AG09319 (cell line): ENCODE data around the gene GALNS.

ENCODE experiments used
- DNase-seq: peaks from one replicate; pipeline ENCODE4 v3.0.0-alpha.2; 2010; ENCODE audit warnings: low read depth; ENCODE audit errors: extremely low read depth
- TF ChIP-seq, protein P1 (sequence below): IDR thresholded peaks from 2 replicates; pipeline ENCODE4 v1.5.1; 2011; ENCODE audit warnings: low read depth, mild to moderate bottlenecking, inconsistent platforms, low read length, moderate library complexity

The GALNS gene

DNA sequence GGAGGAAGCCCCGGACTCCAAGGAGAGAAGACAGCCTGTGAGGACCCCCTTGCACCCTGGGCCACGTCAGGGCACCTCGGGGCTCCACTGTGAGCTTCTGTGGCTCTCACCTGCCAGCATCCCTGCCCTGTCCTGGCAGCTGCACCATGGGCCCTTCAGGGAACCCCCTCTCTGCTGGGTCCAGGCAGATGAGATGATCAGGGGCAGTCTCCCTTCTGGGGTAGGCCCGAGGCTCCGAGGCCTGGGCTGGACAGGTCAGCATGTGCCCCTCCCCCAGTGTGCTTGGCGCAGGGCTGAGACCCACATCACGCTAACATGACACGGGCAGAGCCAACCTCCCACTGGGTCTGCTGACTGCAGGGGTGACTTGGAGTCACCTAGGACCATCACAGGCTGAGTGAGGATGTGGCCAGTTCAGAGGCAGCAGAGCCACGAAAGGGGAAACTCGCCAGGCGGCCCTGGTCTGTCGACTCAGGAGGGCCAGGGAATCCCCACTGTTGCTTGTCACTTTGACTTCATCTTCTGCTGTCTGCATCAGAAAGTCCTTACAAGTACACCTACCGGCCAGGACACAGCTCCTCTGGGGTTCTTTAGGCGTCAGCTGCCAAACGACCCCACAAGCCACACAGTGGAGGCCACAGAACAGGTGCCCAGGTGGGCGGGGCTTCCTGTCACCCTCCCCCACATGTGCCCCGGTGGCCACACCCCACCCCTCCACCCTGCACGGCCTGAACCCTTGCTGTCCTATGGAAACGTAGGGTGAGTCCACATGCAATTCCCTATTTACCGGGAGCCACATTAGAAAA, 2.2 kb downstream of the GALNS start:
- TF ChIP-seq, protein P1, sequence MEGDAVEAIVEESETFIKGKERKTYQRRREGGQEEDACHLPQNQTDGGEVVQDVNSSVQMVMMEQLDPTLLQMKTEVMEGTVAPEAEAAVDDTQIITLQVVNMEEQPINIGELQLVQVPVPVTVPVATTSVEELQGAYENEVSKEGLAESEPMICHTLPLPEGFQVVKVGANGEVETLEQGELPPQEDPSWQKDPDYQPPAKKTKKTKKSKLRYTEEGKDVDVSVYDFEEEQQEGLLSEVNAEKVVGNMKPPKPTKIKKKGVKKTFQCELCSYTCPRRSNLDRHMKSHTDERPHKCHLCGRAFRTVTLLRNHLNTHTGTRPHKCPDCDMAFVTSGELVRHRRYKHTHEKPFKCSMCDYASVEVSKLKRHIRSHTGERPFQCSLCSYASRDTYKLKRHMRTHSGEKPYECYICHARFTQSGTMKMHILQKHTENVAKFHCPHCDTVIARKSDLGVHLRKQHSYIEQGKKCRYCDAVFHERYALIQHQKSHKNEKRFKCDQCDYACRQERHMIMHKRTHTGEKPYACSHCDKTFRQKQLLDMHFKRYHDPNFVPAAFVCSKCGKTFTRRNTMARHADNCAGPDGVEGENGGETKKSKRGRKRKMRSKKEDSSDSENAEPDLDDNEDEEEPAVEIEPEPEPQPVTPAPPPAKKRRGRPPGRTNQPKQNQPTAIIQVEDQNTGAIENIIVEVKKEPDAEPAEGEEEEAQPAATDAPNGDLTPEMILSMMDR, result no peak
- DNase-seq, result no peak

- TF ChIP-seq, protein P1, result no peak
- DNase-seq, result no peak
Measured at GRCh38 chr16:88853325-88853941, 3.3 kb downstream of the GALNS start.

DNA sequence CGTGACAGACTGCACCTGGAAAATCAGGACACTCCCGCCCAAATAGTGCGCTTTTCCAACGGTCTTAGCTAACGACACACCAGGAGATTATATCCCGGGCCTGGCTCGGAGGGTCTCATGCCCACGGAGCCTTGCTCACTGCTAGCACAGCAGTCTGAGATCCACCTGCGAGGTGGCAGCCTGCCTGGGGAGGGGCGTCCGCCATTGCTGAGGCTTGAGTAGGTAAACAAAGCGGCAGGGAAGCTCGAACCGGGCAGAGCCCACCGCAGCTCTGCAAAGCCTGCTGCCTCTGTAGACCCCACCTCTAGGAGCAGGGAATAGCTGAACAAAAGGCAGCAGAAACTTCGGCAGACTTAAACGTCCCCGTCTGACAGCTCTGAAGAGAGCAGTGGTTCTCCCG, 5.1 kb downstream of the GALNS start:
- TF ChIP-seq, protein P1, result no peak
- no peak for DNase-seq

DNA sequence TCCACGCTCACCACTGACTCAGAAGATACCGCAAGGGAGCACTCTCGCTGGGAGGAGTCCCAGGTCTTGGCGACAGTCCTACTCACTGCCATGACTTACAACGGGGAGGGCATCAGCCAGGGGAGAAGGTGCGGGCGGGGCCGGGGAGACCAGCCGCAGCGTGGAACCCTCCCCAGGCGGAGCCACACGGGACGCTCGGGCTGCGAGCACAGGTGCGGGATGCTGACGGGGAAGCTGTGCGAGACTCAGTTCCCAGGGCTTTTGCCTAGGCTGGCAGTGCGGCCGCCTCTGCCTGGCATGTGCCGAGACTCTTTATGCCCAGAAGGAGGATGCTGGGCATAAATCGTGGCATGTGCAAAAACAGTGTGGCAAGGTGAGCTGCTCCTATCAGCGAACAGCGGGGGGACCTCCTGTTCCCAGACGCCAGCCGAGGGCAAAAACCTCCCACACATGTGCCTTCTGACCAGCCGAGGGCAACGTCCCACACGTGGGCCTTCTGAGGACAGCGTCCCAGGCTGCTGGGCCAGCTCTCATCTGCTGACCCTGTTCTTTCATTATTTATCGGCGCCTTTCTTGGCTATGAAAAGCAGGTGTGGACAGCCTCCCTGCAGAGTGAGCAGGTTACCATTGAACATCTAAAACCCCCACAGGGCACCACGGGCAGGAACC, 6.1 kb downstream of the GALNS start:
- DNase-seq, result no peak
- TF ChIP-seq, protein P1, result no peak

DNA sequence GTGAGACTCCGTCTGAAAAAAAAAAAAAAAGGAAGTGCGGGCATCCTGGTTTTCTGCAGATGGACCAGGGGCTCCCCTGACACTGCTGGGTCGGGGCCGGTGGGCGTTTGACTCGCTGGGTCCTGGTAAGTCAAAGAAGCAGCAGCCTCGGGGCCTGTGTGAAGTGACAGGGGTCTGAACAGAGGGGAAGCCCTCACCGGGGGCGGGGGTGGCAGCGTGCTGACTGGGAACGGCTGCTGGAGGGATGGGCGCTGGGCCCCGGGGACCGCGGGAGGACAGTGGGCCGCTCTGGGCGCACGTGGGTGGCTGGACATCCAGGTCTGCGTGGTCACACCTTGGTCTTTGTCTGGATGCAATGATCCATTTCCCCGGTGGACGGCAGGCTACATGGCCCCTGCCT, 8.2 kb downstream of the GALNS start:
- DNase-seq, result no peak
- TF ChIP-seq, protein P1, result no peak

- DNase-seq, result no peak
- TF ChIP-seq, protein P1, result no peak
Measured at GRCh38 chr16:88847654-88848053, 9.1 kb downstream of the GALNS start.

- TF ChIP-seq, protein P1, result no peak
- no peak for DNase-seq
Measured at GRCh38 chr16:88846088-88846487, 10.7 kb downstream of the GALNS start.
